Smooth muscle cell (in vitro differentiated cells): ENCODE measurements around the gene GPR52. TPM values are rescaled to one million over a fixed set of nuclear protein-coding genes. Genes with fewer than 3 reads are reported as not detected.

Experiments
- DNase-seq: peaks from one replicate; lab custom pipeline; 2025; ENCODE audit not compliant: unreplicated experiment; lab: John Stamatoyannopoulos, UW
- H2AFZ ChIP-seq: fragments of 200-600 bp; sonication (generic); 2 replicates; pipeline ENCODE4 v1.6.0; 2016; ENCODE audit warnings: antibody characterized with exemption, low read depth, mild to moderate bottlenecking
- H3F3A ChIP-seq: fragments of 200-600 bp; sonication (generic); 2 replicates; pipeline ENCODE4 v1.6.0; 2017; ENCODE audit warnings: antibody characterized with exemption, low read depth
- H3K27ac ChIP-seq: fragments of 200-600 bp; sonication (generic); 2 replicates; pipeline ENCODE4 v1.5.1; 2016; ENCODE audit warnings: low read depth, mild to moderate bottlenecking
- H3K27me3 ChIP-seq: fragments of 200-600 bp; sonication (generic); 2 replicates; pipeline ENCODE4 v1.6.1; 2016; ENCODE audit warnings: low read depth, mild to moderate bottlenecking
- H3K36me3 ChIP-seq: fragments of 200-600 bp; sonication (generic); 2 replicates; pipeline ENCODE4 v1.5.1; 2016; ENCODE audit warnings: low read depth
- H3K4me1 ChIP-seq: fragments of 200-600 bp; sonication (generic); 2 replicates; pipeline ENCODE4 v1.5.1; 2016; ENCODE audit warnings: low read depth
- H3K4me2 ChIP-seq: fragments of 200-600 bp; sonication (generic); 2 replicates; pipeline ENCODE4 v1.6.0; 2016; ENCODE audit warnings: mild to moderate bottlenecking
- H3K4me3 ChIP-seq: fragments of 200-600 bp; sonication (generic); 2 replicates; pipeline ENCODE4 v1.5.1; 2016; ENCODE audit warnings: mild to moderate bottlenecking
- H3K79me2 ChIP-seq: fragments of 200-600 bp; sonication (generic); 2 replicates; pipeline ENCODE4 v1.6.0; 2016; ENCODE audit warnings: low read depth, mild to moderate bottlenecking
- H3K9ac ChIP-seq: fragments of 200-600 bp; sonication (generic); 2 replicates; pipeline ENCODE4 v1.6.0; 2016; ENCODE audit warnings: low read depth
- H3K9me3 ChIP-seq: fragments of 200-600 bp; sonication (generic); replicated peaks from 2 replicates; pipeline ENCODE4 v1.5.1; 2016; ENCODE audit warnings: low read depth
- H4K20me1 ChIP-seq: fragments of 200-600 bp; sonication (generic); 2 replicates; pipeline ENCODE4 v1.6.0; 2016; ENCODE audit warnings: low read depth
- CTCF ChIP-seq: fragments of 200-600 bp; sonication (generic); IDR thresholded peaks from 2 replicates; pipeline ENCODE4 v1.5.1; 2017; ENCODE audit warnings: borderline replicate concordance, mild to moderate bottlenecking, antibody characterized with exemption; ENCODE audit not compliant: insufficient read depth, poor library complexity, severe bottlenecking
- WGBS: methylation state at CpG from one replicate; pipeline ENCODE4 v1.1.7; 2016; ENCODE audit warnings: low lambda C conversion rate; 5-methylcytosine and 5-hydroxymethylcytosine counted together
- polyA plus RNA-seq: library from polyadenylated mRNA; unstranded; fragments of >200 nt; fragmentation: Nextera tagmentation; extraction: Ambion mirVana; gene quantifications from 2 replicates; pipeline ENCODE4 v1.2.1, GENCODE V29; 2016
- total RNA-seq: library from RNA; depleted of rRNA; stranded (reverse); fragments of >200 nt; gene quantifications from 2 replicates; pipeline ENCODE4 v1.2.3, GENCODE V29; 2014

The GPR52 gene
- total and polyA plus RNA-seq, 2 experiments from 2014 or later, result 0.54 TPM; not detected in 1

GRCh38 chr1:174465855-174466254 is 18.1 kb downstream of the GPR52 start:
- WGBS, result 93% methylated on average over 2 of the region's 2 CpGs
- Histone ChIP-seq H2AFZ (no peak overlapping the region), H3K4me1 (no peaks in the 10 kb centered on the region), H3F3A (no peaks in the 10 kb centered on the region), H3K27ac (no peak overlapping the region), H4K20me1 (no peaks in the 10 kb centered on the region), H3K79me2 (no peaks in the 10 kb centered on the region), H3K9ac (no peak overlapping the region), H3K4me3 (no peak overlapping the region), H3K36me3 (no peaks in the 10 kb centered on the region), H3K27me3 (no peaks in the 10 kb centered on the region), H3K9me3 (no peaks in the 10 kb centered on the region), H3K4me2 (no peak overlapping the region)
- DNase-seq, result no peak
- no peak for TF ChIP-seq CTCF

- no peaks in the 10 kb centered on the region for H3K36me3 ChIP-seq
- H4K20me1 ChIP-seq, result no peaks in the 10 kb centered on the region
- H3K9me3 ChIP-seq, result no peaks in the 10 kb centered on the region
- 91% methylated on average over 8 of the region's 8 CpGs for WGBS
- H3K9ac ChIP-seq, result no peak overlapping the region
- H3K4me2 ChIP-seq, result no peak overlapping the region
- DNase-seq, result no peak
- H3F3A ChIP-seq, result no peaks in the 10 kb centered on the region
- H3K79me2 ChIP-seq, result no peaks in the 10 kb centered on the region
- no peaks in the 10 kb centered on the region for H3K27me3 ChIP-seq
- no peak overlapping the region for H3K4me3 ChIP-seq
- no peak overlapping the region for H2AFZ ChIP-seq
- no peak overlapping the region for H3K27ac ChIP-seq
- H3K4me1 ChIP-seq, result no peaks in the 10 kb centered on the region
- no peak for TF ChIP-seq CTCF
Observed at GRCh38 chr1:174466607-174467006, 18.8 kb downstream of the GPR52 start.

- 68% methylated on average over 2 of the region's 2 CpGs for WGBS
- no peaks in the 10 kb centered on the region for H3K27me3 ChIP-seq
Observed at GRCh38 chr1:174469052-174469451, 21.3 kb downstream of the GPR52 start.

More at GRCh38 chr1:174469052-174469451, 21.3 kb downstream of the GPR52 start:
- DNase-seq, result no peak
- H3K9ac ChIP-seq, result no peak overlapping the region
- H3K4me3 ChIP-seq, result no peak overlapping the region
- no peak for TF ChIP-seq CTCF
- H3K27ac ChIP-seq, result no peak overlapping the region
- no peaks in the 10 kb centered on the region for H3K36me3 ChIP-seq
- H3K79me2 ChIP-seq, result no peaks in the 10 kb centered on the region
- H3K4me1 ChIP-seq, result no peaks in the 10 kb centered on the region
- no peaks in the 10 kb centered on the region for H3K9me3 ChIP-seq
- H3F3A ChIP-seq, result no peaks in the 10 kb centered on the region
- H2AFZ ChIP-seq, result no peak overlapping the region
- no peaks in the 10 kb centered on the region for H4K20me1 ChIP-seq
- no peak overlapping the region for H3K4me2 ChIP-seq
